GM12878 (cell line): ENCODE data around the gene FAM234B.

Experiments used
- BRCA1 ChIP-seq: IDR thresholded peaks from 2 replicates; pipeline ENCODE4 v1.6.1; 2011; ENCODE audit warnings: low read depth, low read length, improper control_type of control experiment
- CEBPB ChIP-seq, 2 experiments: fragments of 150-350 bp in 1 of 2; IDR thresholded peaks; 2 replicates each; pipeline ENCODE4 v1.6.1; 2012 to 2014; ENCODE audit warnings: low read depth in 2 of 2, low read length in 2 of 2, borderline replicate concordance in 1 of 2, inconsistent platforms in 1 of 2
- EZH2 ChIP-seq: IDR thresholded peaks from 2 replicates; pipeline ENCODE4 v1.6.1; 2012; ENCODE audit warnings: low read depth, mild to moderate bottlenecking, control low read depth, inconsistent platforms, low read length, borderline replicate concordance; ENCODE audit not compliant: control insufficient read depth
- POLR2AphosphoS5 ChIP-seq: IDR thresholded peaks from 2 replicates; pipeline ENCODE4 v1.6.1; 2011; ENCODE audit warnings: mild to moderate bottlenecking, low read length, inconsistent platforms
- SRF ChIP-seq, 2 experiments: IDR thresholded peaks; 2 replicates each; pipeline ENCODE4 v1.6.1; 2011; ENCODE audit warnings: low read depth in 2 of 2, low read length in 2 of 2, mild to moderate bottlenecking in 1 of 2, moderate library complexity in 1 of 2
- TBL1XR1 ChIP-seq: IDR thresholded peaks from 2 replicates; pipeline ENCODE4 v1.6.1; 2012; ENCODE audit warnings: low read depth, low read length, improper control_type of control experiment
- USF2 ChIP-seq: IDR thresholded peaks from 2 replicates; pipeline ENCODE4 v1.6.1; 2011; ENCODE audit warnings: low read depth, low read length, improper control_type of control experiment, borderline replicate concordance
- YY1 ChIP-seq: IDR thresholded peaks from 2 replicates; pipeline ENCODE4 v1.6.1; 2011; ENCODE audit warnings: low read depth, mild to moderate bottlenecking, low read length
- TF ChIP-seq, protein P1 (sequence below), 3 experiments: IDR thresholded peaks in 2 of 3; conservative IDR thresholded peaks in 1 of 3; 2 replicates each; pipeline ENCODE4 v1.5.1; 2011; ENCODE audit warnings: low read depth in 3 of 3, low read length in 3 of 3, mild to moderate bottlenecking in 3 of 3, control low read depth in 2 of 3, moderate library complexity in 2 of 3, inconsistent platforms in 1 of 3, mixed read lengths in 1 of 3; ENCODE audit not compliant: control insufficient read depth in 2 of 3, insufficient read depth in 1 of 3; ENCODE audit errors: extremely low read depth in 1 of 3

GRCh38 chr12:13000616-13000924, 43.6 kb upstream of the FAM234B start:
- no peak for TF ChIP-seq CEBPB (IDR thresholded peaks at IDR 0.05; ENCODE audit: borderline replicate concordance in 1 of 2, low read depth in 2 of 2, low read length in 2 of 2)
- TF ChIP-seq, protein P1, sequence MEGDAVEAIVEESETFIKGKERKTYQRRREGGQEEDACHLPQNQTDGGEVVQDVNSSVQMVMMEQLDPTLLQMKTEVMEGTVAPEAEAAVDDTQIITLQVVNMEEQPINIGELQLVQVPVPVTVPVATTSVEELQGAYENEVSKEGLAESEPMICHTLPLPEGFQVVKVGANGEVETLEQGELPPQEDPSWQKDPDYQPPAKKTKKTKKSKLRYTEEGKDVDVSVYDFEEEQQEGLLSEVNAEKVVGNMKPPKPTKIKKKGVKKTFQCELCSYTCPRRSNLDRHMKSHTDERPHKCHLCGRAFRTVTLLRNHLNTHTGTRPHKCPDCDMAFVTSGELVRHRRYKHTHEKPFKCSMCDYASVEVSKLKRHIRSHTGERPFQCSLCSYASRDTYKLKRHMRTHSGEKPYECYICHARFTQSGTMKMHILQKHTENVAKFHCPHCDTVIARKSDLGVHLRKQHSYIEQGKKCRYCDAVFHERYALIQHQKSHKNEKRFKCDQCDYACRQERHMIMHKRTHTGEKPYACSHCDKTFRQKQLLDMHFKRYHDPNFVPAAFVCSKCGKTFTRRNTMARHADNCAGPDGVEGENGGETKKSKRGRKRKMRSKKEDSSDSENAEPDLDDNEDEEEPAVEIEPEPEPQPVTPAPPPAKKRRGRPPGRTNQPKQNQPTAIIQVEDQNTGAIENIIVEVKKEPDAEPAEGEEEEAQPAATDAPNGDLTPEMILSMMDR (IDR thresholded peaks at IDR 0.05 in 2 of 3, conservative IDR thresholded peaks at IDR 0.05 in 1 of 3; ENCODE audit: control insufficient read depth in 2 of 3, extremely low read depth in 1 of 3, insufficient read depth in 1 of 3, low read depth in 3 of 3, low read length in 3 of 3): no peak
- no peak for TF ChIP-seq YY1
- no peak for TF ChIP-seq POLR2AphosphoS5
- no peak for TF ChIP-seq SRF (IDR thresholded peaks at IDR 0.05; ENCODE audit: low read depth in 2 of 2, low read length in 2 of 2)
- no peak for TF ChIP-seq TBL1XR1
- TF ChIP-seq BRCA1: no peak
- no peak for TF ChIP-seq USF2
- TF ChIP-seq EZH2: no peak
